Astrocyte of the cerebellum (primary cell): ENCODE results near the gene QPCT.

Experiments used
- DNase-seq: peaks from one replicate; pipeline ENCODE4 v3.0.0-alpha.2; 2011; ENCODE audit warnings: low read depth
- H3K4me3 ChIP-seq: 2 replicates; pipeline ENCODE4 v1.5.1; 2011; ENCODE audit warnings: mild to moderate bottlenecking, low read depth, low read length, moderate library complexity
- in situ Hi-C: cut with HindIII; loops from 2 replicates; pipeline ENCODE4 v1.10.0; 2017; ENCODE audit warnings: low sequenced_read_pairs
- TF ChIP-seq, protein P1 (sequence below): IDR thresholded peaks from 2 replicates; pipeline ENCODE4 v1.5.1; 2012; ENCODE audit warnings: low read length, low read depth, moderate library complexity, mild to moderate bottlenecking; ENCODE audit errors: missing control alignments

QPCT gene

DNA sequence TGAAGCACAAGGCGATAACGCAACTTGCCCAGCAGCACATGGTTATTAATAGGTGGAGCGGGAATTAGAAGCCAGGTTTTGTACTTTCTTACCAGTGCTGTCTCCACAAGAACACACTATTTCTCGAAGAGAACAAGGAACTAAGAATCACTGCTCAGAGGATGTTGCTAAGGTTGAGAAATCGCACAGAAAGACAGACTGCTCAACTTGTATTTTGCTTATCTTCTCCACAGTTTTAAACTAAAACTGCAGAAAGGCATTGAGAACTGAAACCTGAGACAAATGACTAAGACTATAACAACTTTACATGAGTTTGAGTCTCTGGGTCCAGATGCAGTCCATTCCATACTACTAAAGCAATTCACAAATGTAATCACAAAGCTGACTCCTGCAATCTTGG, 26.0 kb upstream of the QPCT start:
- H3K4me3 ChIP-seq = no peak overlapping the region
- in situ Hi-C loops = no loop called here
- no peak for DNase-seq
- TF ChIP-seq, protein P1, sequence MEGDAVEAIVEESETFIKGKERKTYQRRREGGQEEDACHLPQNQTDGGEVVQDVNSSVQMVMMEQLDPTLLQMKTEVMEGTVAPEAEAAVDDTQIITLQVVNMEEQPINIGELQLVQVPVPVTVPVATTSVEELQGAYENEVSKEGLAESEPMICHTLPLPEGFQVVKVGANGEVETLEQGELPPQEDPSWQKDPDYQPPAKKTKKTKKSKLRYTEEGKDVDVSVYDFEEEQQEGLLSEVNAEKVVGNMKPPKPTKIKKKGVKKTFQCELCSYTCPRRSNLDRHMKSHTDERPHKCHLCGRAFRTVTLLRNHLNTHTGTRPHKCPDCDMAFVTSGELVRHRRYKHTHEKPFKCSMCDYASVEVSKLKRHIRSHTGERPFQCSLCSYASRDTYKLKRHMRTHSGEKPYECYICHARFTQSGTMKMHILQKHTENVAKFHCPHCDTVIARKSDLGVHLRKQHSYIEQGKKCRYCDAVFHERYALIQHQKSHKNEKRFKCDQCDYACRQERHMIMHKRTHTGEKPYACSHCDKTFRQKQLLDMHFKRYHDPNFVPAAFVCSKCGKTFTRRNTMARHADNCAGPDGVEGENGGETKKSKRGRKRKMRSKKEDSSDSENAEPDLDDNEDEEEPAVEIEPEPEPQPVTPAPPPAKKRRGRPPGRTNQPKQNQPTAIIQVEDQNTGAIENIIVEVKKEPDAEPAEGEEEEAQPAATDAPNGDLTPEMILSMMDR = no peak

DNA sequence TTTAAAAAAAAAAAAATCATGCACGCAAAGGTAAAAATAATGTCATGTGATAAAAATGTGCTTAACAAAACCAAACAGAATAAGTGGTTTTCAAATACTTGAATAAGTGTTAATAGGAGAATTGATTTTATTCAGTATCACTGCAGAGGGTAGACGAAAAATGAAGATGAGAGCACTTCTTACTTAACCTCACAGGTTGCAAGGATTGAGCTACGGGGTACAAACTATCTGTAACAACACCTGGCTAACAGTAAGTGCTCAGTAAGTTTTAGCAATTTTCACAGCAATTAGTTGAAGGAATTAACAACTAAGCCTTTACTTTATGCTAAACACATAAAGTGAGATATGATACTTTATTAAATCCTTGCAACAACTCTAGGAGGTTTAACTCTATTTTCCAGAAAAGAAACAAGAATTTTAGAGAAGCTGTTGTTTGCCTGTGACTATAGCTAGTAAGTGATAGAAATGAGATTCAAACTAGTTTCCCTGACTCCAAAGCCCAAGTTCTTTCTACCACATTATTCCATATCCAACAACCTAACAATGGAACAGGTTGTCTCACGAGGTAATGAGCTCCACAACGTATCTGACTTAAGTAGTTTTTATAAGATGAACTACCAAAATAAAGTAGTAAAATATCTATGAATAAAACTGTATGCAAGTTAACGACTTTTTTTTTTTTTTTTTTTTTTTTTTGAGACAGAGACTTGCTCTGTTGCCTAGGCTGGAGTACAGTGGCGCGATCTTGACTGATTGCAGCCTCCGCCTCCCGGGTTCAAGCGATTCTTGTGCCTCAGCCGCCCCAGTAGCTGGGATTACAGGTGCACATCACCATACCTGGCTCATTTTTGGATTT, 24.4 kb upstream of the QPCT start:
- no peak for DNase-seq
- H3K4me3 ChIP-seq = no peak overlapping the region
- TF ChIP-seq, protein P1 = no peak
- in situ Hi-C loops = no loop called here

DNA sequence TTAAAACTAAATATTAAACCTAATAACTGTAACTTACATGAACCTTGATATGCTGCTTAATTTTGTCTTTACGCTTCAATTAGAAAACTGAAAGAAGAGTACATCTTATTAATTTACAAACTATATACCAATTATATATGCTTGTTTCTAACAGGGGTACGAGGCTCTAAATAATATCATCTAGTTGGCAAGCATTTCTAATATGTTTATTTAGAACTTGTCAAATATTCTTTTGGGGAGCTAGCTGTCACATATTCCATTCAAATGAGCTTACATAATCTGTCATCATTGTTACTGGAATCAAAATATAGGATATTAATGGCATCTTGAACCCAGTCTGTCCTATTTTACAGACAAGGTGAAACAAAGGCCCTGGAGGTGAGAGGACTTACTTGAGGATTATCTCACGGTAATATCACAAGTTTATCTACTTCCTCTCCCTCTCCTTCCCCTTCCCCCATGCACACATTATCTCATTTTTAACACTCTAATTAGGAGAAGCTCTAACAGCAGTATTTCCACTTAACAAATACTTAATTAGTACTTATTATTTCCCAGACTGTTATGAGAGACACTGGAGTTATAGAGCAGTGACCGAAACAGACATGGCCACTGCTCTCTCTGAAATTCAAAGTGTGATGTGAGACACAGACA, 23.3 kb upstream of the QPCT start:
- in situ Hi-C loops = no loop called here
- TF ChIP-seq, protein P1 = no peak
- DNase-seq = no peak
- H3K4me3 ChIP-seq = no peak overlapping the region

DNA sequence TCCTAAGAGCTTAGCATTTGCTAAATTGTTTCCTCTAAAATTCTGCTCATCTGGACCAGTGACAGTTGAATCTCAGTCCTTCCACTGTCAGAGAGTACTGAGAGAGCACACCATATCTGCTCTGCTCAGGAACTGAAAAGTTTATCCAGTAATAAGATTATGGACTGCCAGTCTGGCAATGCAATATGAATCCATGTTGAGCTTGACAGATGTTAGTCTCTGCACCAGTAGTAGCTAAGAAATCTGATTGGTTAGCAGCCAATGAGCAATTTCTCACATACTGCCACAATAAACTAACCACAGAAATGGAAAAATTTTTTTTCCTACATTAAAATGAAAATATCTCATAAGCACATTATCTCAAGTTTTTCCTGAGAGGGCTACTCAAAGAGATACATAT, 22.1 kb upstream of the QPCT start:
- H3K4me3 ChIP-seq = no peak overlapping the region
- in situ Hi-C loops = no loop called here
- DNase-seq = no peak
- TF ChIP-seq, protein P1 = no peak

DNA sequence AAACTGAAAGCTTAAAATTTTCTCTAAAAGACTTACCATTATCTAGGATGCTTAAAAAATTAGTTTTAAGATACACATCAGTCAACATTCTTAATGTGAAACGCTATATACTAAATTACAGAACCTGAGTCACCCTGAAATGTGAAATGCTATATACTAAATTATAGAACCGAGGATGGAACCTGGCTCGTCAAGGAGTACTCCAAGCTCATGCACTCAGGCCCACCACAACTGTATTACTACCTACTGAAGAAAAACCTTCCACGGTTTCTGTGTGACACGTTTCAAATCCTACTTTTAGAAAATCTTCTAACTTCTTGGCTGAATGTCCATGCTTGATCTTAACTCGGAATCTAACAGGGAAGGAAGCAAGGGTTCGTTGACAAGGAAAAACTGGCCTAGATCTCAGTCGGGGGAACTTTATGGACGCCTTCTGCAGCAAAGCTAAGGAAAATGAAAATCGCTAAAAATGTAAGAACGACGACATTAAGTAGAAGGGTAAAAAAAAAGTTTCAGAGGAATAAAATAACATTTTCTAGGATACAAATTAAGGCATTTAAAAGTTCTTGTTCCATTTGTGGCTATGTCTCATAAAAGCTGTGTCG, 21.2 kb upstream of the QPCT start:
- TF ChIP-seq, protein P1 = no peak
- in situ Hi-C loops = no loop called here
- peak overlapping the region; percentile 80 for H3K4me3 ChIP-seq
- DNase-seq = no peak

DNA sequence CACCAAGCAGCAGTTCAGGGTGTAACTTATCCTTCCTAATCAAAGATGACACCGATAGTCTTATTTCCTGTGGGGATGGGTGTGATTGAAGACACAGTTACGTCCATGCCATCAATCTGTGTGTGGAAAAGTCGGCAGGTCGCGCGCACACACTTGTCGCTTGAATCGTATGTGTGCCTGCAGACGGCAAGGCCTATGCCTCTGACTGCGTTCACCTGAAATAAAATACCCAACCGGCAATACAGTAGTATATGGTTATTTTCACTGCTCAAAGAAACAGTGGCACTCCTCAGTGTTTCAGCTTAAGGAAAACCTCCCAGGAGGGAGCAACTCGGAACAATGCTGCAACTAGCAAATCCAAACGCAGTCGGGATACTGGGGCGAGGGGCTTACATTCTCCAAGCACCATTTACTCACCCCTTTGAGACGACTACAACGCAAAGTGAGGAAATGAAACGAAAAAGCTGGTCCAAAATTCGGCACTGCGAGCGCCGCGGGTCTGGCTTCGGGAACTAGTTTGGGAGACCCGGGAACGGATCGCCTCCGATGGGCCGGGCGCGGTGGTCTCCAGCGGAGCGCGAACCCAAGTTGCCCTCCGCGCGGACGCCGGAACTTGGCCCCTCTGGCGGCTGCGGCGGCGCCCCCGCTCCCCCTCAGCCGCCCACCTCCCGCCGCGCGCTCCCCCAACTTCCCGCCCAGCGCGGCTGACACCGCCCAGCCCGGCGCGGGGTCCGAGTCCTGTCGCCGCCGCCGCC, 20.5 kb upstream of the QPCT start:
- peak overlapping the region; percentile 80 for H3K4me3 ChIP-seq
- DNase-seq = no peak
- TF ChIP-seq, protein P1 = no peak
- in situ Hi-C loops = no loop called here
